ENCODE data around the gene INO80C. TPM values are rescaled to one million over a fixed set of nuclear protein-coding genes. Genes with fewer than 3 reads are reported as not detected.

Gene INO80C
- total RNA-seq, result 10 to 100 TPM; 34.4 to 36.6 TPM

- CTCF ChIA-PET, result interaction anchor here (1.3 to 1.9 kb wide), 2 partner anchors 89 to 111 kb away, joined by 4 to 6 read pairs; no protein-coding TSS in a partner anchor
- intact Hi-C loops (cut with micrococcal nuclease), result loop anchor here (1.0 to 5.0 kb wide), 17 partner anchors 13 to 1331 kb away; partner anchors contain the start of genes ELP2, KIAA1328, MAPRE2 and RMP24
- no peaks in the 10 kb centered on the region for H3K27me3 Mint-ChIP-seq (ENCODE audit: low read depth)
Observed at GRCh38 chr18:35497370-35498197, at the start of gene INO80C. Gene INO80C, minus strand, starts transcription at chr18:35497960. Its CDS starts 86 bp downstream, at chr18:35497874.

DNA sequence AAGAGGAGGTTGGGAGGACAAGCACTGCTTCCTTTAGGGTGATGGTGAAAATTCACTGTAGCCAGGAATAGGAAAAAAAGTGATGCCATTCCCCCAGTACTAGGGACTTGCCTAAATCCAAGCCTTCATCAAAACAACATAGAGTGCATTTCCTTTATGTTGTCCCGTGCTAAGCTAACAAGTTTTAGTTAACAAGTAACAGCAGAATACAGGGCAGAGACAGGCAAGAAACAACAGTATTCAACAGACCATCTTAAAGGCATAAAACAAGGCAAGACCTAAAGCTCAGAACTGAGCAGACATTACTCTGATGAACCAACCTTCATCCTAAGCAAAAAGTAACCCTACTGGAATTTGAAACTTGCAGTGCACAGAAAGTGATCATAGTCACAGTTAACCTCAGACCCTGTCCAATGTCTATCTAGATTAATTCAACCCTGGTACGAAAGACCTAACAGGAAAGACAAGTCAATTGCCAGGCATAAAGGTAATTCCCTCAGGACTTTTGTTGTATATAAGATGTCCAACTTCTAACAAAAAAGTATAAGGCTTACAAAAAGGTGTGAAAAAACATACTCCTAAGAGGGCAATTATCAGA is 49.3 kb upstream of the INO80C start:
- H3K27me3 Mint-ChIP-seq (ENCODE audit: low read depth), result no peaks in the 10 kb centered on the region
- peak overlapping the region; percentile 9 for H3K27ac Mint-ChIP-seq
- intact Hi-C loops (cut with micrococcal nuclease), result loop anchor here (1.0 to 2.0 kb wide), 2 partner anchors 30 to 70 kb away; no protein-coding TSS in a partner anchor
- DNase-seq, result no peak
- peaks cover 16% of the 10 kb centered on the region for H3K4me1 Mint-ChIP-seq (ENCODE audit: low read depth)
- CTCF ChIA-PET, result interaction anchor here (0.5 kb wide), 1 partner anchor 7 kb away, joined by 3 read pairs; no protein-coding TSS in a partner anchor
- no peaks in the 10 kb centered on the region for H3K36me3 Mint-ChIP-seq (ENCODE audit: low read depth)
- H3K4me3 Mint-ChIP-seq, result no peak overlapping the region
- no peaks in the 10 kb centered on the region for H3K9me3 Mint-ChIP-seq

More at GRCh38 chr18:35497370-35498197, at the start of gene INO80C:
- H3K27ac Mint-ChIP-seq, result peak within 1 kb of the TSS; percentile 99
- DNase-seq, result peak; percentile 93
- no peaks in the 10 kb centered on the region for H3K9me3 Mint-ChIP-seq
- peaks cover 23% of the 10 kb centered on the region for H3K4me1 Mint-ChIP-seq (ENCODE audit: low read depth)
- no peaks in the 10 kb centered on the region for H3K36me3 Mint-ChIP-seq (ENCODE audit: low read depth)
- H3K4me3 Mint-ChIP-seq, result peak within 1 kb of the TSS; percentile 96

GRCh38 chr18:35542356-35542755 is 44.6 kb upstream of the INO80C start:
- H3K27ac Mint-ChIP-seq, result no peak overlapping the region
- H3K4me1 Mint-ChIP-seq (ENCODE audit: low read depth), result peaks cover 9% of the 10 kb centered on the region
- intact Hi-C loops (cut with micrococcal nuclease), result no loop called here
- DNase-seq, result no peak
- no peaks in the 10 kb centered on the region for H3K36me3 Mint-ChIP-seq (ENCODE audit: low read depth)
- H3K27me3 Mint-ChIP-seq (ENCODE audit: low read depth), result no peaks in the 10 kb centered on the region
- H3K4me3 Mint-ChIP-seq, result no peak overlapping the region
- H3K9me3 Mint-ChIP-seq, result peaks cover 1% of the 10 kb centered on the region
- CTCF ChIA-PET, result interaction anchor here (0.7 kb wide), 1 partner anchor 461 kb away, joined by 4 read pairs; no protein-coding TSS in a partner anchor

GRCh38 chr18:35535297-35535696 is 37.5 kb upstream of the INO80C start:
- Mint-ChIP-seq H3K9me3 (peaks cover 10% of the 10 kb centered on the region), H3K4me1 (ENCODE audit: low read depth) (no peaks in the 10 kb centered on the region), H3K36me3 (ENCODE audit: low read depth) (no peaks in the 10 kb centered on the region), H3K27me3 (ENCODE audit: low read depth) (peaks cover 6% of the 10 kb centered on the region), H3K27ac (no peak overlapping the region), H3K4me3 (no peak overlapping the region)
- CTCF ChIA-PET, result no interaction called here
- intact Hi-C loops (cut with micrococcal nuclease), result no loop called here
- DNase-seq, result no peak

DNA sequence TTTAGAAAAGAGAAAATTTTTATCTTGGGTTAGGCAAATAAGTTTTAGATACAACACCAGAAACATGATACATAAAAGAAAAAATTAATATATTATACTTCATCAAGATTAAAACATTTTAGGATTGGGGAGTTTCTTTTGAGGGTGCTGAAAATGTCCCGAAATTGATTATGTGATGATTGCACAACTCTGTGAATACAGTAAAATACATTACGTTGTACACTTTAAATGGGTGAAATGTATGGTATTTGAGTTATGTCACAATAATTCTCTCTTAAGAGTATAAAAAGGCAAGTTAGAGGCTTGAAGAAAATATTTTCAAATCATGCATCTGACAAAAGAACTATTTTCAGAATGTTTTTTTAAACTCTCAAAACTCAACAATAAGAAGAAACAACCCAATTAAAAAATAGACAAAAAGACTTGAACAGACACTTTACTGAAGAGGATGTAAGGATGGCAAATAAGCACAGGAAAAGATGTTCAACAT is 36.2 kb upstream of the INO80C start:
- H3K36me3 Mint-ChIP-seq (ENCODE audit: low read depth), result no peaks in the 10 kb centered on the region
- intact Hi-C loops (cut with micrococcal nuclease), result no loop called here
- peaks cover 8% of the 10 kb centered on the region for H3K27me3 Mint-ChIP-seq (ENCODE audit: low read depth)
- DNase-seq, result no peak
- H3K4me1 Mint-ChIP-seq (ENCODE audit: low read depth), result no peaks in the 10 kb centered on the region
- peaks cover 10% of the 10 kb centered on the region for H3K9me3 Mint-ChIP-seq
- CTCF ChIA-PET, result no interaction called here
- no peak overlapping the region for H3K4me3 Mint-ChIP-seq
- no peak overlapping the region for H3K27ac Mint-ChIP-seq

GRCh38 chr18:35528749-35529274 is 31.1 kb upstream of the INO80C start:
- Mint-ChIP-seq H3K27ac (no peak overlapping the region), H3K4me3 (no peak overlapping the region), H3K9me3 (peaks cover 6% of the 10 kb centered on the region), H3K27me3 (ENCODE audit: low read depth) (peaks cover 41% of the 10 kb centered on the region), H3K36me3 (ENCODE audit: low read depth) (no peaks in the 10 kb centered on the region), H3K4me1 (ENCODE audit: low read depth) (peaks cover 4% of the 10 kb centered on the region)
- no peak for DNase-seq
- intact Hi-C loops (cut with micrococcal nuclease), result no loop called here
- CTCF ChIA-PET, result no interaction called here

DNA sequence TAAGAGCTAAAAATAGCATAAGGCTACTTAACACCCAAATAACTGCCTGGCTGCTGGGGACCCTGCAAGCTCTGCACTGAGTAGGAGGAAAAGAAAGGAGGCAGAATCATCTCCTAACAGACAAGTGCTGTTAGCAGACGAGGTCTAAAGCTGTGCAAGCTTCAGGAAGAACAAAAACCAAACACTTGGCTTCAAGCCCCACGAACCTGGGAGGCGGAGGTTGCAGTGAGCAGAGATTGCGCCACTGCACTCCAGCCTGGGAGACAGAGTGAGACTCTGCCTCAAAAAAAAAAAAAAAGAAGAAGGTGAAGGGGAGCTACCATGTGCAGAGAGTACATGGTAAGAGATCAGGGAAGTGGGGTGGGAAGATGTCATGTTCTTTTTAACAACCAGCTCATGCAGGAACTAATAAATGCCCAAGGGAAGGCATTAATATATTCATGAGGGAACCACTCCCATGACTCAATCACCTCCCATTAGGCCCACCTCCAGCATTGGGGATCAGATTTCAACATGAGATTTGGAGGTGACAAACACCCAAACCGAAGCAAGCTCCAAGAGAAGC is 28.8 kb upstream of the INO80C start:
- CTCF ChIA-PET, result interaction anchor here (0.7 kb wide), 2 partner anchors 107 to 252 kb away, joined by 4 to 7 read pairs; no protein-coding TSS in a partner anchor
- Mint-ChIP-seq H3K4me1 (ENCODE audit: low read depth) (peaks cover 4% of the 10 kb centered on the region), H3K4me3 (no peak overlapping the region), H3K27me3 (ENCODE audit: low read depth) (peaks cover 40% of the 10 kb centered on the region), H3K36me3 (ENCODE audit: low read depth) (no peaks in the 10 kb centered on the region), H3K9me3 (peaks cover 6% of the 10 kb centered on the region), H3K27ac (no peak overlapping the region)
- DNase-seq, result no peak
- intact Hi-C loops (cut with micrococcal nuclease), result no loop called here

GRCh38 chr18:35525795-35526494 is 28.2 kb upstream of the INO80C start:
- H3K27me3 Mint-ChIP-seq (ENCODE audit: low read depth), result peaks cover 40% of the 10 kb centered on the region
- peaks cover 4% of the 10 kb centered on the region for H3K4me1 Mint-ChIP-seq (ENCODE audit: low read depth)
- DNase-seq, result peak; percentile 19
- CTCF ChIA-PET, result interaction anchor here (1.0 kb wide), 1 partner anchor 104 kb away, joined by 3 read pairs; no protein-coding TSS in a partner anchor
- no peaks in the 10 kb centered on the region for H3K36me3 Mint-ChIP-seq (ENCODE audit: low read depth)
- intact Hi-C loops (cut with micrococcal nuclease), result no loop called here
- H3K4me3 Mint-ChIP-seq, result no peak overlapping the region
- H3K27ac Mint-ChIP-seq, result no peak overlapping the region
- H3K9me3 Mint-ChIP-seq, result peaks cover 5% of the 10 kb centered on the region

DNA sequence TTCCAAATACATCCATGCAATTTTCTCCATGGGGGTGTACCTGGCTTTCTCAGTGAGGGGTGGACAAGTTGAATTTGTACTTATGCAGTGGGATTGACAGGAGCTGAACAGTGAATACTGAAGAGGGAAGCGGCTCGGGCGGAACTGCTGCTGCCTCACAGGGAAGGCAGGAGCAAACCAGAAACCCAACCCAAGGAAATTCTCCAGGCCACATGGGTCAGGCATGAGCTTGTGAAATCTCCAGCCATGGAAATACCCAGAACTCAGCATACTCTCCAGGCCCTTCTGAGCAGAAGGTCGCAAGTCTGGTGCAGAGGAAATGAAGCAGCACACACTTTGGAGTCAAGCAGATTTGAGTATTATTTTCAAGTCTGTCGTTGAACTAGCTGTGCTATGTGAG is 26.5 kb upstream of the INO80C start:
- no peak for DNase-seq
- peaks cover 38% of the 10 kb centered on the region for H3K27me3 Mint-ChIP-seq (ENCODE audit: low read depth)

DNA sequence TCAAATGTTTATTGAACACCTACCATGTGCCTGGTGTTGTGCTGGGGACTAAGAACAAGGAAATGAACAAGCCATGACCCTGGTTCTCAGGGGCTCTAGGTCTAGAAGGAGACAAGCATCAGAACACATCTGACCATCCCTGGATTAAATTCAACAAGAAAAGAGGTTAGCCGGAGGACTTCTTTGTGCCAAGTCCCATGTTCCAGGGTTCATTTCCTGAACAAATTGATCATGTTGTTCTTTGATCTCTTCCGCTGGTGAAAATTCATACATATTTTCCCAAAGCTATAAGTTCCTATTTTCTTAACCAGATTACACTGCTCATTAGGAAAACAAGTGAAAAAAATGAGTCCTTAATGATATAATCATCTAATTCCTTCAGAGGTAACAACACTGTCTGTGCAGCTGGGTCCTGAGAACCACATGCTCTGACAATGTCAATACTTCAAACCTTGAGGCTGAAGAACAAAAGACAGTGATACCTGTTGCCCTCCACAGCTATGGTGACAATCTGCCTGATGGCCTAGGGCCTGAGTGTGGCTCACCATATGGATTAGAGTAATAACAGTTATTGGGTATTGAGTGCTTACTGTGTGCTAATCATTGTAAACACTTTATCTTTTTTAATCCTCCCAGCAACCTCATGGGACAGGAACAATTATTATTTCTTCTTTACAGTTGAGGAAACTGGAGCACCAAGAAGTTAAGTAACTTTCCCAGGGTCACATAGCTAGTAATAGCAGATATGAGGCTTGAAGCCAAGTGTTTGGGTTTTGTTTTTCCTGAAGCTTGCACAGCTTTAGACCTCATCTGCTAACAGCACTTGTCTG is 24.6 kb upstream of the INO80C start:
- CTCF ChIA-PET, result no interaction called here
- intact Hi-C loops (cut with micrococcal nuclease), result no loop called here
- no peak overlapping the region for H3K27ac Mint-ChIP-seq
- no peaks in the 10 kb centered on the region for H3K9me3 Mint-ChIP-seq
- no peaks in the 10 kb centered on the region for H3K36me3 Mint-ChIP-seq (ENCODE audit: low read depth)
- DNase-seq, result no peak
- peaks cover 4% of the 10 kb centered on the region for H3K4me1 Mint-ChIP-seq (ENCODE audit: low read depth)
- no peak overlapping the region for H3K4me3 Mint-ChIP-seq
- H3K27me3 Mint-ChIP-seq (ENCODE audit: low read depth), result peaks cover 28% of the 10 kb centered on the region

More for the DNA sequence above, 26.5 kb upstream of the INO80C start:
- H3K9me3 Mint-ChIP-seq, result no peaks in the 10 kb centered on the region
- H3K4me3 Mint-ChIP-seq, result no peak overlapping the region
- no peaks in the 10 kb centered on the region for H3K36me3 Mint-ChIP-seq (ENCODE audit: low read depth)
- intact Hi-C loops (cut with micrococcal nuclease), result no loop called here
- H3K27ac Mint-ChIP-seq, result no peak overlapping the region
- CTCF ChIA-PET, result no interaction called here
- peaks cover 4% of the 10 kb centered on the region for H3K4me1 Mint-ChIP-seq (ENCODE audit: low read depth)

DNA sequence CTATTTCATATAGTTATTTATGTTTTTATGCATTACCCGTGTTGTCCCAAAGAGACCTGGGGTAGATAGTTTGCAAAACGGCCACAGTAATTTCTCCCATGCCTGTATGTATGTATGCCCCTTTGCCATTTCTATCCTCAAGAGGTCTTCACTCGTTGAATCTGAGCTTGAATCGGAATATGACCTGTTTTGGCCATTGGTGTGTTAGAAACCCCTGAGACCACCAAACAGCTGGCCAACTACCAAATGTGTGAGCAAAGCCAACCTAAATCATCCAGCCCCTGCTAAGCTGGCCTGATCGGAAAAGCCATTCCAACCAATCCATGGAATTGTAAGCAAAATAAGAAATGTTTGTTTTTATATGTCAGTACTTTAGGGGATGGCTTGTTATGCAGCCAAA is 23.4 kb upstream of the INO80C start:
- CTCF ChIA-PET, result interaction anchor here (0.5 kb wide), 1 partner anchor 503 kb away, joined by 4 read pairs; no protein-coding TSS in a partner anchor
- peaks cover 18% of the 10 kb centered on the region for H3K27me3 Mint-ChIP-seq (ENCODE audit: low read depth)
- no peaks in the 10 kb centered on the region for H3K36me3 Mint-ChIP-seq (ENCODE audit: low read depth)
- H3K4me1 Mint-ChIP-seq (ENCODE audit: low read depth), result peaks cover 4% of the 10 kb centered on the region
- H3K27ac Mint-ChIP-seq, result no peak overlapping the region
- H3K4me3 Mint-ChIP-seq, result no peak overlapping the region
- H3K9me3 Mint-ChIP-seq, result no peaks in the 10 kb centered on the region
- DNase-seq, result no peak
- intact Hi-C loops (cut with micrococcal nuclease), result no loop called here

All from activated naive CD4-positive, alpha-beta T cell treated with anti-CD3 and anti-CD28 coated beads for 36 hours (primary cell).